Inflammatory macrophage treated with lipopolysaccharide for 4 hours (primary cell): ENCODE data around the gene SLC35G3.
"Not testable (repeated sequence)": the region's sequence is repeated elsewhere in the genome, so short reads cannot be mapped to it uniquely, and the experiment has no call there.

Experiments
- DNase-seq: peaks from one replicate; pipeline ENCODE4 v3.0.0-alpha.2; 2020

Gene SLC35G3

GRCh38 chr17:35202582-35202981 is 8.4 kb upstream of the SLC35G3 start:
- DNase-seq, result not testable (repeated sequence)

GRCh38 chr17:35195062-35195461 is 869 bp upstream of the SLC35G3 start:
- not testable (repeated sequence) for DNase-seq

GRCh38 chr17:35192708-35193107 is 1.5 kb downstream of the SLC35G3 start:
- no peak for DNase-seq

- no peak for DNase-seq
These were observed 3.0 kb downstream of the SLC35G3 start for GRCh38 chr17:35191001-35191695.

GRCh38 chr17:35189291-35189690 is 4.9 kb downstream of the SLC35G3 start:
- DNase-seq, result peak; percentile 92

GRCh38 chr17:35188111-35188510 is 6.1 kb downstream of the SLC35G3 start:
- DNase-seq, result peak; percentile 96

- DNase-seq, result no peak
These were observed 6.7 kb downstream of the SLC35G3 start for GRCh38 chr17:35187481-35187880.

GRCh38 chr17:35185849-35186248 is 8.3 kb downstream of the SLC35G3 start:
- peak; percentile 97 for DNase-seq

- no peak for DNase-seq
These were observed 9.9 kb downstream of the SLC35G3 start for GRCh38 chr17:35184274-35184673.

GRCh38 chr17:35183332-35183731 is 10.9 kb downstream of the SLC35G3 start:
- DNase-seq, result peak; percentile 74

GRCh38 chr17:35179379-35179778 is 14.8 kb downstream of the SLC35G3 start:
- not testable (repeated sequence) for DNase-seq

- DNase-seq, result no peak
These were observed 17.3 kb downstream of the SLC35G3 start for GRCh38 chr17:35176897-35177296.

GRCh38 chr17:35175638-35176415 is 18.4 kb downstream of the SLC35G3 start:
- DNase-seq, result no peak

- DNase-seq, result no peak
These were observed 19.3 kb downstream of the SLC35G3 start for GRCh38 chr17:35174835-35175334.

GRCh38 chr17:35172321-35172720 is 21.9 kb downstream of the SLC35G3 start:
- not testable (repeated sequence) for DNase-seq

GRCh38 chr17:35171834-35172233 is 22.4 kb downstream of the SLC35G3 start:
- DNase-seq, result peak; percentile 44

- peak; percentile 27 for DNase-seq
These were observed 23.0 kb downstream of the SLC35G3 start for GRCh38 chr17:35170968-35171771.

GRCh38 chr17:35169835-35170363 is 24.3 kb downstream of the SLC35G3 start:
- DNase-seq, result no peak

- no peak for DNase-seq
These were observed 26.5 kb downstream of the SLC35G3 start for GRCh38 chr17:35167666-35168065.

- DNase-seq, result no peak
These were observed 27.1 kb downstream of the SLC35G3 start for GRCh38 chr17:35167046-35167445.

GRCh38 chr17:35166526-35166925 is 27.7 kb downstream of the SLC35G3 start:
- DNase-seq, result no peak

GRCh38 chr17:35164716-35165115 is 29.5 kb downstream of the SLC35G3 start:
- no peak for DNase-seq

GRCh38 chr17:35163886-35164285 is 30.3 kb downstream of the SLC35G3 start:
- no peak for DNase-seq
